ENCODE measurements around the gene NFATC4. TPM values are rescaled to one million over a fixed set of nuclear protein-coding genes. Genes with fewer than 3 reads are reported as not detected.

NFATC4 gene
- total RNA-seq, 2 donors from 2014 or later = 12.5 to 13.4 TPM

- no peak for DNase-seq (ENCODE audit: low spot score)
- no peaks in the 10 kb centered on the region for H3K36me3 ChIP-seq
- H3K4me3 ChIP-seq = no peak overlapping the region
- no peak for TF ChIP-seq CTCF (IDR thresholded peaks at IDR 0.05)
- no peaks in the 10 kb centered on the region for H3K27me3 ChIP-seq
- H3K4me1 ChIP-seq = peaks cover 0 to 69% of the 10 kb centered on the region in 2 donors
- H3K27ac ChIP-seq = peak overlapping the region; percentile 14 to 19
- no peaks in the 10 kb centered on the region for H3K9me3 ChIP-seq
Observed at GRCh38 chr14:24401810-24402702, 34.1 kb downstream of the NFATC4 start.

- Histone ChIP-seq H3K27me3 (no peaks in the 10 kb centered on the region), H3K4me3 (no peak overlapping the region), H3K36me3 (peaks cover 6% of the 10 kb centered on the region), H3K4me1 (peaks cover 0 to 60% of the 10 kb centered on the region in 2 donors), H3K9me3 (no peaks in the 10 kb centered on the region), H3K27ac (peak overlapping the region; percentile 14 to 19)
- TF ChIP-seq CTCF (IDR thresholded peaks at IDR 0.05) = no peak
- no peak for DNase-seq (ENCODE audit: low spot score)
Observed at GRCh38 chr14:24403294-24403998, 35.5 kb downstream of the NFATC4 start.

GRCh38 chr14:24404814-24405213 lies 36.8 kb downstream of the NFATC4 start:
- DNase-seq (ENCODE audit: low spot score) = no peak
- TF ChIP-seq CTCF (IDR thresholded peaks at IDR 0.05) = no peak
- Histone ChIP-seq H3K9me3 (no peaks in the 10 kb centered on the region), H3K4me3 (no peak overlapping the region), H3K36me3 (peaks cover 17% of the 10 kb centered on the region), H3K27ac (no peak overlapping the region), H3K27me3 (no peaks in the 10 kb centered on the region), H3K4me1 (peaks cover 0 to 49% of the 10 kb centered on the region in 2 donors)

GRCh38 chr14:24406416-24406815 lies 38.4 kb downstream of the NFATC4 start:
- no peak overlapping the region for H3K4me3 ChIP-seq
- peaks cover 17% of the 10 kb centered on the region for H3K36me3 ChIP-seq
- peaks cover 0 to 33% of the 10 kb centered on the region in 2 donors for H3K4me1 ChIP-seq
- no peaks in the 10 kb centered on the region for H3K9me3 ChIP-seq
- no peak for TF ChIP-seq CTCF (IDR thresholded peaks at IDR 0.05)
- H3K27ac ChIP-seq = no peak overlapping the region
- DNase-seq (ENCODE audit: low spot score) = no peak
- no peaks in the 10 kb centered on the region for H3K27me3 ChIP-seq

GRCh38 chr14:24407608-24408325 lies 39.8 kb downstream of the NFATC4 start:
- H3K4me3 ChIP-seq = no peak overlapping the region
- H3K27me3 ChIP-seq = no peaks in the 10 kb centered on the region
- peaks cover 17% of the 10 kb centered on the region for H3K36me3 ChIP-seq
- no peak overlapping the region for H3K27ac ChIP-seq
- peaks cover 0 to 19% of the 10 kb centered on the region in 2 donors for H3K4me1 ChIP-seq
- no peaks in the 10 kb centered on the region for H3K9me3 ChIP-seq
- TF ChIP-seq CTCF (IDR thresholded peaks at IDR 0.05) = no peak
- DNase-seq (ENCODE audit: low spot score) = no peak

Data from right atrium auricular region (tissue), 2 donors.